ENCODE measurements around the gene LCA5. TPM values are rescaled to one million over a fixed set of nuclear protein-coding genes. Genes with fewer than 3 reads are reported as not detected.
A peak's percentile ranks its signal among the peaks of the same experiment; 100 is the strongest.
"Not testable (repeated sequence)": the region's sequence is repeated elsewhere in the genome, so short reads cannot be mapped to it uniquely, and the experiment has no call there.

Gene LCA5
- total RNA-seq (2014; rRNA removed; shearing (Covaris generic)) = 1.7 and 2.1 TPM in 2 replicates

- peak; percentile 93 for DNase-seq (ENCODE audit: low spot score)
Observed at GRCh38 chr6:79536954-79537747, at the start of gene LCA5. Gene LCA5 (minus strand): TSS chr6:79537430. CDS start chr6:79518894, 18,536 bp downstream.

GRCh38 chr6:79586548-79586947 lies 49.3 kb upstream of the LCA5 start:
- no peak for DNase-seq (ENCODE audit: low spot score)

- no peak for DNase-seq (ENCODE audit: low spot score)
Observed at GRCh38 chr6:79584332-79584731, 47.1 kb upstream of the LCA5 start.

- not testable (repeated sequence) for DNase-seq (ENCODE audit: low spot score)
Observed at GRCh38 chr6:79577926-79578325, 40.7 kb upstream of the LCA5 start.

GRCh38 chr6:79574630-79575225 lies 37.5 kb upstream of the LCA5 start:
- DNase-seq (ENCODE audit: low spot score) = peak; percentile 54

- no peak for DNase-seq (ENCODE audit: low spot score)
Observed at GRCh38 chr6:79574174-79574573, 36.9 kb upstream of the LCA5 start.

GRCh38 chr6:79571030-79571367 lies 33.8 kb upstream of the LCA5 start:
- DNase-seq (ENCODE audit: low spot score) = no peak

GRCh38 chr6:79570129-79571029 lies 33.1 kb upstream of the LCA5 start:
- DNase-seq (ENCODE audit: low spot score) = peak; percentile 55

- no peak for DNase-seq (ENCODE audit: low spot score)
Observed at GRCh38 chr6:79568996-79569395, 31.8 kb upstream of the LCA5 start.

- DNase-seq (ENCODE audit: low spot score) = no peak
Observed at GRCh38 chr6:79564636-79565035, 27.4 kb upstream of the LCA5 start.

- DNase-seq (ENCODE audit: low spot score) = no peak
Observed at GRCh38 chr6:79559706-79560105, 22.5 kb upstream of the LCA5 start.

- DNase-seq (ENCODE audit: low spot score) = no peak
Observed at GRCh38 chr6:79557673-79558467, 20.6 kb upstream of the LCA5 start.

- no peak for DNase-seq (ENCODE audit: low spot score)
Observed at GRCh38 chr6:79554305-79554704, 17.1 kb upstream of the LCA5 start.

GRCh38 chr6:79551401-79551800 lies 14.2 kb upstream of the LCA5 start:
- DNase-seq (ENCODE audit: low spot score) = no peak

- DNase-seq (ENCODE audit: low spot score) = no peak
Observed at GRCh38 chr6:79548304-79548703, 11.1 kb upstream of the LCA5 start.

GRCh38 chr6:79546186-79546585 lies 9.0 kb upstream of the LCA5 start:
- DNase-seq (ENCODE audit: low spot score) = peak; percentile 54

- peak; percentile 97 for DNase-seq (ENCODE audit: low spot score)
Observed at GRCh38 chr6:79544939-79545450, 7.8 kb upstream of the LCA5 start.

- DNase-seq (ENCODE audit: low spot score) = no peak
Observed at GRCh38 chr6:79544299-79544927, 7.2 kb upstream of the LCA5 start.

GRCh38 chr6:79543886-79544285 lies 6.7 kb upstream of the LCA5 start:
- DNase-seq (ENCODE audit: low spot score) = no peak

- no peak for DNase-seq (ENCODE audit: low spot score)
Observed at GRCh38 chr6:79543411-79543810, 6.2 kb upstream of the LCA5 start.

All from A172 (cell line).